HepG2 (cell line): ENCODE results near the gene TRIM31. TPM values are rescaled to one million over a fixed set of nuclear protein-coding genes. Genes with fewer than 3 reads are reported as not detected.
A peak's percentile ranks its signal among the peaks of the same experiment; 100 is the strongest.

Experiments used
- AKAP8 ChIP-seq: sonication (generic); formaldehyde crosslinking; IDR thresholded peaks from 2 replicates; pipeline ENCODE4 v1.5.1; 2020; ENCODE audit warnings: mild to moderate bottlenecking, missing genetic modification reagents
- ATF6 ChIP-seq: sonication (generic); formaldehyde crosslinking; conservative IDR thresholded peaks from 2 replicates; pipeline ENCODE4 v1.4.0; 2020; ENCODE audit warnings: missing genetic modification reagents
- ATF7-NPFF ChIP-seq: sonication (generic); formaldehyde crosslinking; IDR thresholded peaks from 2 replicates; pipeline ENCODE4 v1.8.1; 2023; ENCODE audit warnings: mild to moderate bottlenecking, low read depth, missing genetic modification reagents, moderate library complexity
- EHMT2 ChIP-seq: fragments of 200-600 bp; sonication (generic); IDR thresholded peaks from 2 replicates; pipeline ENCODE4 v1.7.0; 2017; ENCODE audit warnings: antibody characterized with exemption, low read depth, low read length, borderline replicate concordance
- FOSL2 ChIP-seq: sonication (generic); formaldehyde crosslinking; IDR thresholded peaks from 2 replicates; pipeline ENCODE4 v1.4.0; 2020; ENCODE audit warnings: missing genetic modification reagents
- HIVEP1 ChIP-seq: sonication (generic); formaldehyde crosslinking; IDR thresholded peaks from 2 replicates; pipeline ENCODE4 v1.4.0; 2020; ENCODE audit warnings: mild to moderate bottlenecking, missing genetic modification reagents
- HNF4G ChIP-seq, 2 experiments: sonication (generic) in 1 of 2; formaldehyde crosslinking in 1 of 2; IDR thresholded peaks; 2 replicates each; pipeline versions ENCODE4 v1.4.0 to v1.6.1; 2011 to 2020; ENCODE audit warnings: borderline replicate concordance in 2 of 2, low read depth in 2 of 2, mild to moderate bottlenecking in 2 of 2, low read length in 1 of 2, missing genetic modification reagents in 1 of 2, moderate library complexity in 1 of 2
- MED1 ChIP-seq: sonication (generic); formaldehyde crosslinking; IDR thresholded peaks from 2 replicates; pipeline ENCODE4 v1.4.0; 2020; ENCODE audit warnings: missing genetic modification reagents
- NCOR1 ChIP-seq: fragments of 200-600 bp; sonication (generic); IDR thresholded peaks from 2 replicates; pipeline ENCODE4 v1.7.0; 2017; ENCODE audit warnings: antibody characterized with exemption, low read length, borderline replicate concordance
- NR2F2 ChIP-seq: IDR thresholded peaks from 2 replicates; pipeline ENCODE4 v1.6.1; 2012; ENCODE audit warnings: low read depth, inconsistent platforms, borderline replicate concordance
- REST ChIP-seq, 2 experiments: IDR thresholded peaks; 2 replicates each; pipeline ENCODE4 v1.6.1; 2011 to 2012; ENCODE audit warnings: low read length in 2 of 2, borderline replicate concordance in 1 of 2, low read depth in 1 of 2, mild to moderate bottlenecking in 1 of 2, moderate library complexity in 1 of 2
- TERF1 ChIP-seq: sonication (generic); formaldehyde crosslinking; IDR thresholded peaks from 2 replicates; pipeline ENCODE4 v1.8.0; 2022; ENCODE audit warnings: mild to moderate bottlenecking, missing genetic modification reagents, moderate library complexity
- TP53 ChIP-seq: sonication (generic); formaldehyde crosslinking; conservative IDR thresholded peaks from 2 replicates; pipeline ENCODE4 v1.4.0; 2020; ENCODE audit warnings: missing genetic modification reagents
- U2AF2 ChIP-seq: fragments of 200-400 bp; formaldehyde crosslinking; IDR thresholded peaks from 2 replicates; pipeline ENCODE4 v1.6.1; 2017; ENCODE audit warnings: low read depth, mild to moderate bottlenecking, low read length
- WIZ ChIP-seq: sonication (generic); formaldehyde crosslinking; IDR thresholded peaks from 2 replicates; pipeline ENCODE4 v1.5.1; 2020; ENCODE audit warnings: mild to moderate bottlenecking, missing genetic modification reagents
- ZNF24 ChIP-seq: fragments of 450-650 bp; IDR thresholded peaks from 2 replicates; pipeline ENCODE4 v1.6.1; 2017; ENCODE audit warnings: antibody characterized with exemption, mild to moderate bottlenecking
- ZNF335 ChIP-seq: sonication (generic); formaldehyde crosslinking; IDR thresholded peaks from 2 replicates; pipeline ENCODE4 v1.4.0; 2020; ENCODE audit warnings: missing genetic modification reagents
- ZUFSP ChIP-seq: sonication (generic); formaldehyde crosslinking; IDR thresholded peaks from 2 replicates; pipeline ENCODE4 v1.9.0; 2021; ENCODE audit warnings: missing genetic modification reagents, mild to moderate bottlenecking, borderline replicate concordance
- polyA plus RNA-seq, 8 experiments: library from polyadenylated mRNA; depleted of rRNA in 3 of 8; stranded (reverse) in 7 of 8; unstranded in 1 of 8; fragments of >200 nt; fragmentation: Illumina TruSeq in 4 of 8; extraction: Trizol in 4 of 8; gene quantifications; 2 replicates each; pipeline versions ENCODE4 v1.2.1 to v1.2.3, GENCODE V29; 2011 to 2016; ENCODE audit warnings: low read depth in 4 of 8, missing spikeins in 1 of 8, mixed read lengths in 1 of 8; ENCODE audit not compliant: insufficient read depth in 1 of 8
- total RNA-seq, 5 experiments: library from RNA; depleted of rRNA; stranded (reverse); fragments of >200 nt; fragmentation: Illumina TruSeq; extraction: Trizol; gene quantifications; 2 replicates each; pipeline ENCODE4 v1.2.3, GENCODE V29; 2016; ENCODE audit warnings: low read depth in 1 of 5

Gene TRIM31
- total and polyA plus RNA-seq, 2 of the 13 experiments (the other 11 are each of a cell fraction or from before 2014, with no cell fraction given): 0.13 to 0.51 TPM

GRCh38 chr6:30061092-30061857 is 51.6 kb downstream of the TRIM31 start, which contains the start of gene POLR1H (continued):
- no peak for TF ChIP-seq EHMT2
- TF ChIP-seq ATF7-NPFF (CRISPR knock-in tag): peak; percentile 74
- TF ChIP-seq NCOR1: peak; percentile 29; the same call in 1 of the 2 replicates
- TF ChIP-seq AKAP8 (CRISPR knock-in tag): peak; percentile 91
- peak; percentile 93 for TF ChIP-seq ZNF335
- peak in 1 of 2 experiments; percentile 66; a peak in 1 of 4 replicates for TF ChIP-seq REST (IDR thresholded peaks at IDR 0.05; ENCODE audit: borderline replicate concordance in 1 of 2, low read depth in 1 of 2, low read length in 2 of 2)
- TF ChIP-seq FOSL2 (CRISPR knock-in tag): peak; percentile 80
- no peak for TF ChIP-seq ZUFSP (CRISPR knock-in tag)
- no peak for TF ChIP-seq U2AF2
- peak; percentile 95 for TF ChIP-seq TP53
- TF ChIP-seq ATF6 (CRISPR knock-in tag): peak; percentile 98; the same call in 1 of the 2 replicates
- TF ChIP-seq HNF4G (IDR thresholded peaks at IDR 0.05; ENCODE audit: borderline replicate concordance, low read depth, low read length): peak; percentile 81
- peak; percentile 74; the same call in 1 of the 2 replicates for TF ChIP-seq HNF4G (CRISPR knock-in tag; IDR thresholded peaks at IDR 0.05; ENCODE audit: borderline replicate concordance, low read depth)
- TF ChIP-seq TERF1 (CRISPR knock-in tag): no peak
- peak; percentile 77 for TF ChIP-seq HIVEP1
- TF ChIP-seq MED1 (CRISPR knock-in tag): peak; percentile 92
- no peak for TF ChIP-seq ZNF24
- TF ChIP-seq NR2F2: 0 out of 2 replicates have a peak, but pooled peaks have one; percentile 6
- peak; percentile 93; the same call in 1 of the 2 replicates for TF ChIP-seq WIZ (CRISPR knock-in tag)
